K562 (cell line): ENCODE data around the gene AOC1. TPM values are rescaled to one million over a fixed set of nuclear protein-coding genes. Genes with fewer than 3 reads are reported as not detected.

Experiments used
- CCAR2 ChIP-seq: fragments of 200-400 bp; formaldehyde crosslinking; IDR thresholded peaks from 2 replicates; pipeline ENCODE4 v1.6.1; 2017; ENCODE audit warnings: mild to moderate bottlenecking, low read depth, low read length
- EP400 ChIP-seq: fragments of 450-650 bp; IDR thresholded peaks from 2 replicates; pipeline ENCODE4 v1.6.1; 2017; ENCODE audit warnings: antibody characterized with exemption, mild to moderate bottlenecking, moderate library complexity
- MED1 ChIP-seq: sonication (generic); formaldehyde crosslinking; IDR thresholded peaks from 2 replicates; pipeline ENCODE4 v1.8.1; 2023; ENCODE audit warnings: missing genetic modification reagents, borderline replicate concordance
- NFIX ChIP-seq: fragments of 250-450 bp; sonication (Bioruptor Pico); IDR thresholded peaks from 2 replicates; pipeline ENCODE4 v1.4.0; 2020; ENCODE audit warnings: low read depth, mild to moderate bottlenecking, moderate library complexity
- NR4A1 ChIP-seq, 2 experiments: fragments of 250-450 bp in 1 of 2; fragments of 450-650 bp in 1 of 2; sonication (Bioruptor Pico) in 1 of 2; IDR thresholded peaks; 2 replicates each; pipeline versions ENCODE4 v1.4.0 to v1.6.1; 2016 to 2020; ENCODE audit warnings: mild to moderate bottlenecking in 2 of 2, missing compliant biosample characterization in 1 of 2, missing genetic modification characterization in 1 of 2, moderate library complexity in 1 of 2
- PCBP2 ChIP-seq: fragments of 200-400 bp; formaldehyde crosslinking; IDR thresholded peaks from 2 replicates; pipeline ENCODE4 v1.6.1; 2018; ENCODE audit warnings: low read length, low read depth, mild to moderate bottlenecking, moderate library complexity; ENCODE audit not compliant: poor library complexity, severe bottlenecking
- PTBP1 ChIP-seq: fragments of 200-400 bp; formaldehyde crosslinking; IDR thresholded peaks from 2 replicates; pipeline ENCODE4 v1.6.1; 2017; ENCODE audit warnings: low read depth, low read length
- RAD21 ChIP-seq, 2 experiments: fragments of 250-450 bp in 1 of 2; fragments of 450-650 bp in 1 of 2; sonication (Bioruptor Pico) in 1 of 2; formaldehyde crosslinking in 1 of 2; IDR thresholded peaks in 1 of 2; conservative IDR thresholded peaks in 1 of 2; 2 replicates each; pipeline versions ENCODE4 v1.4.0 to v1.8.0; 2020 to 2022; ENCODE audit warnings: mild to moderate bottlenecking in 2 of 2, moderate library complexity in 1 of 2
- RBM15 ChIP-seq: fragments of 200-400 bp; formaldehyde crosslinking; IDR thresholded peaks from 2 replicates; pipeline ENCODE4 v1.6.1; 2018; ENCODE audit warnings: mild to moderate bottlenecking, low read length, moderate library complexity; ENCODE audit not compliant: insufficient read depth
- TAF9B ChIP-seq: fragments of 450-650 bp; IDR thresholded peaks from 2 replicates; pipeline ENCODE4 v1.6.1; 2018; ENCODE audit warnings: mild to moderate bottlenecking; ENCODE audit not compliant: partially characterized antibody
- TEAD4 ChIP-seq, 2 experiments: sonication (generic) in 1 of 2; formaldehyde crosslinking in 1 of 2; IDR thresholded peaks; 2 replicates each; pipeline versions ENCODE4 v1.6.1 to v1.8.0; 2012 to 2022; ENCODE audit warnings: borderline replicate concordance in 1 of 2, inconsistent platforms in 1 of 2, low read length in 1 of 2, mild to moderate bottlenecking in 1 of 2, missing genetic modification reagents in 1 of 2
- ZNF431 ChIP-seq: sonication (generic); formaldehyde crosslinking; IDR thresholded peaks from 2 replicates; pipeline ENCODE4 v1.8.0; 2022; ENCODE audit warnings: mild to moderate bottlenecking, missing genetic modification reagents
- polyA plus RNA-seq, 8 experiments: library from polyadenylated mRNA; depleted of rRNA in 4 of 8; stranded (reverse) in 5 of 8; unstranded in 3 of 8; fragments of >200 nt; fragmentation: Nextera tagmentation in 2 of 8; fragmentation: Illumina TruSeq in 1 of 8; extraction: Ambion mirVana in 2 of 8; extraction: Trizol in 1 of 8; gene quantifications; 2 replicates each; pipeline versions ENCODE4 v1.2.1 to v1.2.3, GENCODE V29; 2011 to 2014; ENCODE audit warnings: inconsistent platforms in 1 of 8, missing spikeins in 1 of 8
- total RNA-seq, 7 experiments: library from RNA; depleted of rRNA in 6 of 7; stranded (reverse); fragments of >200 nt in 6 of 7; fragmentation: Illumina TruSeq in 2 of 7; extraction: Trizol in 2 of 7; gene quantifications; 2 replicates each; pipeline versions ENCODE4 v1.2.1 to v1.2.3, GENCODE V29; 2011 to 2021; ENCODE audit warnings: low replicate concordance in 1 of 7
- TF ChIP-seq, protein P1 (sequence below): fragments of 450-650 bp; formaldehyde crosslinking; IDR thresholded peaks from 2 replicates; pipeline ENCODE4 v1.4.0; 2022; ENCODE audit warnings: mild to moderate bottlenecking, moderate library complexity
- TF ChIP-seq, protein P2 (sequence below): sonication (generic); formaldehyde crosslinking; IDR thresholded peaks from 2 replicates; pipeline ENCODE4 v1.4.0; 2020; ENCODE audit warnings: mild to moderate bottlenecking, missing genetic modification reagents
- TF ChIP-seq, protein P3 (sequence below): fragments of 250-450 bp; sonication (Bioruptor Pico); IDR thresholded peaks from 2 replicates; pipeline ENCODE4 v1.4.0; 2020; ENCODE audit warnings: borderline replicate concordance
- TF ChIP-seq, protein P4 (sequence below): sonication (generic); formaldehyde crosslinking; IDR thresholded peaks from 2 replicates; pipeline ENCODE4 v1.8.0; 2022; ENCODE audit warnings: missing genetic modification reagents, mild to moderate bottlenecking, borderline replicate concordance
- TF ChIP-seq, protein P5 (sequence below): fragments of 450-650 bp; IDR thresholded peaks from 2 replicates; pipeline ENCODE4 v1.6.1; 2016

AOC1 gene
- total and polyA plus RNA-seq, 9 of the 15 experiments (the other 6 are each of a cell fraction or from before 2014, with no cell fraction given) = not detected

DNA sequence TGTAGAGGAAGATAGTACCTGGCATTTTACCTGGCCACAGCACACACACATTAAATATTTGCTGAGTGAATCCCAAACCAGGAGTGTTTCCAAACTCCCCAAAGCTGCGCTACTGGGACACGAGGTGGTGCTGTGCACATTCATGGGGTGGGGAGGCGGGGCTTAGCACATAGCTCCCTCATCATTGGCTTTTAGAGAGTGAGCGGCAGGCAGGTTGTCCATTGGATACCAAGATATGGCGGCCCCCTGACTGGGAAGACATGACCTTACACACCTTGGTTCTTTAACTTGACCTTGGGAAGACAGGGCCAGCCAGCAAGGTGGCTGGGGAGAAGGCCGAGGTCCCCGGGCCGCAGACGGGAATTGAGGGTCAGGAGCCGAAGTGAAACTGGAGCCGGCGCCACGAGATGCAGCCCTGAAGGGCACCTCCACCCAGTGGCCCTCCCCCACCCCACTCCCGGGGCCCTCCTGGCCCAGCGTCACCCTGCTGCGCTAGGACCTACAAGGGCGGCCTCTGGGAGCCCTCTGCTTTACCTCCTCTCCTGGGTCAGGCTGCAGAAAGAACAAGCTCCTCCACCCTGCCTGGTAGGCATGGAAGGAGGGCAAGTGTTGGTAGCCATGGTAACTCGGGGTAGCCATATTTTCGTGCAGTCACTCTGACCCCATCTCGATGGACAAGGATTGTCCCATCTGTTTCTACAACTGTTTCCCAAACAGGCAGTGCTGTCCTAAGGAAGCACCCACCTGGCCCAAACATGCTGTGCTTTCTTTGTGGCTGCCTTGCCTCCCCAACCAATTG is 27.7 kb upstream of the AOC1 start (continued):
- TF ChIP-seq RAD21 (CRISPR knock-in tag; conservative IDR thresholded peaks at IDR 0.05 in 1 of 2, IDR thresholded peaks at IDR 0.05 in 1 of 2) (no peak; a peak in 1 of 4 replicates), MED1 (CRISPR knock-in tag) (no peak), TEAD4 (IDR thresholded peaks at IDR 0.05; ENCODE audit: low read length) (no peak; the same call in 1 of the 2 replicates), TEAD4 (CRISPR knock-in tag; IDR thresholded peaks at IDR 0.05; ENCODE audit: borderline replicate concordance) (no peak), PTBP1 (no peak), NFIX (CRISPR knock-in tag) (no peak), RBM15 (no peak), EP400 (no peak), NR4A1 (CRISPR knock-in tag; IDR thresholded peaks at IDR 0.05) (0 out of 2 replicates have a peak, but pooled peaks have one; percentile 21), NR4A1 (tag; IDR thresholded peaks at IDR 0.05) (peak; percentile 70; the same call in 1 of the 2 replicates), PCBP2 (no peak), TAF9B (no peak), CCAR2 (no peak), ZNF431 (CRISPR knock-in tag) (no peak)
- TF ChIP-seq, protein P1, sequence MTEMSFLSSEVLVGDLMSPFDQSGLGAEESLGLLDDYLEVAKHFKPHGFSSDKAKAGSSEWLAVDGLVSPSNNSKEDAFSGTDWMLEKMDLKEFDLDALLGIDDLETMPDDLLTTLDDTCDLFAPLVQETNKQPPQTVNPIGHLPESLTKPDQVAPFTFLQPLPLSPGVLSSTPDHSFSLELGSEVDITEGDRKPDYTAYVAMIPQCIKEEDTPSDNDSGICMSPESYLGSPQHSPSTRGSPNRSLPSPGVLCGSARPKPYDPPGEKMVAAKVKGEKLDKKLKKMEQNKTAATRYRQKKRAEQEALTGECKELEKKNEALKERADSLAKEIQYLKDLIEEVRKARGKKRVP = no peak
- TF ChIP-seq, protein P2, sequence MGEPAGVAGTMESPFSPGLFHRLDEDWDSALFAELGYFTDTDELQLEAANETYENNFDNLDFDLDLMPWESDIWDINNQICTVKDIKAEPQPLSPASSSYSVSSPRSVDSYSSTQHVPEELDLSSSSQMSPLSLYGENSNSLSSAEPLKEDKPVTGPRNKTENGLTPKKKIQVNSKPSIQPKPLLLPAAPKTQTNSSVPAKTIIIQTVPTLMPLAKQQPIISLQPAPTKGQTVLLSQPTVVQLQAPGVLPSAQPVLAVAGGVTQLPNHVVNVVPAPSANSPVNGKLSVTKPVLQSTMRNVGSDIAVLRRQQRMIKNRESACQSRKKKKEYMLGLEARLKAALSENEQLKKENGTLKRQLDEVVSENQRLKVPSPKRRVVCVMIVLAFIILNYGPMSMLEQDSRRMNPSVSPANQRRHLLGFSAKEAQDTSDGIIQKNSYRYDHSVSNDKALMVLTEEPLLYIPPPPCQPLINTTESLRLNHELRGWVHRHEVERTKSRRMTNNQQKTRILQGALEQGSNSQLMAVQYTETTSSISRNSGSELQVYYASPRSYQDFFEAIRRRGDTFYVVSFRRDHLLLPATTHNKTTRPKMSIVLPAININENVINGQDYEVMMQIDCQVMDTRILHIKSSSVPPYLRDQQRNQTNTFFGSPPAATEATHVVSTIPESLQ (CRISPR knock-in tag) = no peak
- TF ChIP-seq, protein P3, sequence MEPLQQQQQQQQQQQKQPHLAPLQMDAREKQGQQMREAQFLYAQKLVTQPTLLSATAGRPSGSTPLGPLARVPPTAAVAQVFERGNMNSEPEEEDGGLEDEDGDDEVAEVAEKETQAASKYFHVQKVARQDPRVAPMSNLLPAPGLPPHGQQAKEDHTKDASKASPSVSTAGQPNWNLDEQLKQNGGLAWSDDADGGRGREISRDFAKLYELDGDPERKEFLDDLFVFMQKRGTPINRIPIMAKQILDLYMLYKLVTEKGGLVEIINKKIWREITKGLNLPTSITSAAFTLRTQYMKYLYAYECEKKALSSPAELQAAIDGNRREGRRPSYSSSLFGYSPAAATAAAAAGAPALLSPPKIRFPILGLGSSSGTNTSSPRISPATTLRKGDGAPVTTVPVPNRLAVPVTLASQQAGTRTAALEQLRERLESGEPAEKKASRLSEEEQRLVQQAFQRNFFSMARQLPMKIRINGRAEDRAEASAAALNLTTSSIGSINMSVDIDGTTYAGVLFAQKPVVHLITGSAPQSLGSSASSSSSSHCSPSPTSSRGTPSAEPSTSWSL (CRISPR knock-in tag) = 0 out of 2 replicates have a peak, but pooled peaks have one; percentile 50
- TF ChIP-seq, protein P4, sequence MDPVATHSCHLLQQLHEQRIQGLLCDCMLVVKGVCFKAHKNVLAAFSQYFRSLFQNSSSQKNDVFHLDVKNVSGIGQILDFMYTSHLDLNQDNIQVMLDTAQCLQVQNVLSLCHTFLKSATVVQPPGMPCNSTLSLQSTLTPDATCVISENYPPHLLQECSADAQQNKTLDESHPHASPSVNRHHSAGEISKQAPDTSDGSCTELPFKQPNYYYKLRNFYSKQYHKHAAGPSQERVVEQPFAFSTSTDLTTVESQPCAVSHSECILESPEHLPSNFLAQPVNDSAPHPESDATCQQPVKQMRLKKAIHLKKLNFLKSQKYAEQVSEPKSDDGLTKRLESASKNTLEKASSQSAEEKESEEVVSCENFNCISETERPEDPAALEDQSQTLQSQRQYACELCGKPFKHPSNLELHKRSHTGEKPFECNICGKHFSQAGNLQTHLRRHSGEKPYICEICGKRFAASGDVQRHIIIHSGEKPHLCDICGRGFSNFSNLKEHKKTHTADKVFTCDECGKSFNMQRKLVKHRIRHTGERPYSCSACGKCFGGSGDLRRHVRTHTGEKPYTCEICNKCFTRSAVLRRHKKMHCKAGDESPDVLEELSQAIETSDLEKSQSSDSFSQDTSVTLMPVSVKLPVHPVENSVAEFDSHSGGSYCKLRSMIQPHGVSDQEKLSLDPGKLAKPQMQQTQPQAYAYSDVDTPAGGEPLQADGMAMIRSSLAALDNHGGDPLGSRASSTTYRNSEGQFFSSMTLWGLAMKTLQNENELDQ (CRISPR knock-in tag) = no peak
- TF ChIP-seq, protein P5, sequence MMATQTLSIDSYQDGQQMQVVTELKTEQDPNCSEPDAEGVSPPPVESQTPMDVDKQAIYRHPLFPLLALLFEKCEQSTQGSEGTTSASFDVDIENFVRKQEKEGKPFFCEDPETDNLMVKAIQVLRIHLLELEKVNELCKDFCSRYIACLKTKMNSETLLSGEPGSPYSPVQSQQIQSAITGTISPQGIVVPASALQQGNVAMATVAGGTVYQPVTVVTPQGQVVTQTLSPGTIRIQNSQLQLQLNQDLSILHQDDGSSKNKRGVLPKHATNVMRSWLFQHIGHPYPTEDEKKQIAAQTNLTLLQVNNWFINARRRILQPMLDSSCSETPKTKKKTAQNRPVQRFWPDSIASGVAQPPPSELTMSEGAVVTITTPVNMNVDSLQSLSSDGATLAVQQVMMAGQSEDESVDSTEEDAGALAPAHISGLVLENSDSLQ = peak; percentile 99
